Progenitor cell of endocrine pancreas (in vitro differentiated cells): ENCODE results near the gene BSN. TPM values are rescaled to one million over a fixed set of nuclear protein-coding genes. Genes with fewer than 3 reads are reported as not detected.

ENCODE experiments used
- DNase-seq: peaks from one replicate; pipeline ENCODE4 v3.0.0; 2021; ENCODE audit warnings: low spot score; ENCODE audit not compliant: unreplicated experiment
- H3K27ac Mint-ChIP-seq: 2 replicates; pipeline ENCODE4 v1.8.0; 2021; ENCODE audit warnings: mild to moderate bottlenecking, moderate library complexity, mixed read lengths
- H3K27me3 Mint-ChIP-seq: 2 replicates; pipeline ENCODE4 v1.8.0; 2021; ENCODE audit warnings: mixed read lengths
- H3K36me3 Mint-ChIP-seq: 2 replicates; pipeline ENCODE4 v1.8.0; 2022; ENCODE audit warnings: mixed read lengths; ENCODE audit not compliant: insufficient read depth
- H3K4me1 Mint-ChIP-seq: 2 replicates; pipeline ENCODE4 v1.8.0; 2021; ENCODE audit warnings: low read depth, mixed read lengths
- H3K4me3 Mint-ChIP-seq: 2 replicates; pipeline ENCODE4 v1.8.0; 2021; ENCODE audit warnings: low read depth, mild to moderate bottlenecking, moderate library complexity, mixed read lengths
- H3K9me3 Mint-ChIP-seq: 2 replicates; pipeline ENCODE4 v1.8.0; 2021; ENCODE audit warnings: low read depth, mixed read lengths
- CTCF ChIP-seq: fragments of 200-600 bp; sonication (generic); IDR thresholded peaks from one replicate; pipeline ENCODE4 v1.5.0; 2021; ENCODE audit warnings: antibody characterized with exemption, mild to moderate bottlenecking; ENCODE audit not compliant: unreplicated experiment
- total RNA-seq: library from RNA; stranded (reverse); gene quantifications from 2 replicates; pipeline ENCODE4 v1.2.1, GENCODE V29; 2021

BSN gene
- total RNA-seq, 1 donor from 2014 or later = 3.8 TPM

DNA sequence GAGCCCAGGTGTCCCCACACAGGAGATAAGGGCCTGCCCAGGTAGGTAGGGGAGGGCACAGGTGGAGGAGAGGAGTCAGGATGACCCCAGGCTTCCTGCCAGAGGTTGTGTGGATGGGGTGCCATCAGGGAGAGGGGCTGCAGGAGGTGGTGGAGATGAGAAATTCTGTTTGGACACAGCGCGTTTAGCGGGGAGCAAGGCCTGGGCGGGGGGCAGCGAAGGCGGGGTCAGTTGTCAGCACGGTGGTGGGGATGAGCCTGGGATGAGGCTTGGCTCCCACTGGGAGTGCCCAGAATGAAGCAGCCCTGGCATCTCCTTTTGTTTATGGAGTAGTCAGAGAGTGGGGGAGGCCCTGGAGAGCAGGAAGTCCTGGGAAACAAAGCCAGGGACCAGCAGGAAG is 149.7 kb downstream of the BSN start:
- Mint-ChIP-seq H3K9me3 (no peaks in the 10 kb centered on the region), H3K27me3 (no peaks in the 10 kb centered on the region), H3K4me1 (no peaks in the 10 kb centered on the region), H3K36me3 (peaks cover 6% of the 10 kb centered on the region), H3K4me3 (no peak overlapping the region), H3K27ac (no peak overlapping the region)
- DNase-seq = no peak
- TF ChIP-seq CTCF = no peak

DNA sequence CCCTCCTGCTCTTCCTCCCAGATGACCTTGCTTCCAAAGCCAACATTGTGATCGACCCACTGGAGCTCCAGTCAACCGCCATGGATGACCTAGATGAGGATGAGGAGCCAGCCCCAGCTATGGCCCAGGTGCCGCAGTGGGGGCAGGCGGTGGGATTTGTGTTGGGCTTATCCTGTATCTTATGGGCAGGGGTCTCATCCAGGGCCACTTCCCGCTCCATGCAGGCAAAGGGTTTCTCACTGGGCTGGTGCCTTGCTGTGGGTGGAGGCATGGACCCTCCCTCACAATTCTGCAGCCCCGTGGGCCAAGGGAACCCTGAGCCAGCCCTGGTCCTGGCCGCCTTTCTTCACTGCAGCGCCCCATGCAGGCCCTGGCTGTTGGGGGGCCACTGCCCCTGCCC is 150.4 kb downstream of the BSN start:
- Mint-ChIP-seq H3K27me3 (no peaks in the 10 kb centered on the region), H3K27ac (no peak overlapping the region), H3K4me1 (no peaks in the 10 kb centered on the region), H3K36me3 (peaks cover 6% of the 10 kb centered on the region), H3K4me3 (no peak overlapping the region), H3K9me3 (no peaks in the 10 kb centered on the region)
- TF ChIP-seq CTCF = no peak
- DNase-seq = no peak

DNA sequence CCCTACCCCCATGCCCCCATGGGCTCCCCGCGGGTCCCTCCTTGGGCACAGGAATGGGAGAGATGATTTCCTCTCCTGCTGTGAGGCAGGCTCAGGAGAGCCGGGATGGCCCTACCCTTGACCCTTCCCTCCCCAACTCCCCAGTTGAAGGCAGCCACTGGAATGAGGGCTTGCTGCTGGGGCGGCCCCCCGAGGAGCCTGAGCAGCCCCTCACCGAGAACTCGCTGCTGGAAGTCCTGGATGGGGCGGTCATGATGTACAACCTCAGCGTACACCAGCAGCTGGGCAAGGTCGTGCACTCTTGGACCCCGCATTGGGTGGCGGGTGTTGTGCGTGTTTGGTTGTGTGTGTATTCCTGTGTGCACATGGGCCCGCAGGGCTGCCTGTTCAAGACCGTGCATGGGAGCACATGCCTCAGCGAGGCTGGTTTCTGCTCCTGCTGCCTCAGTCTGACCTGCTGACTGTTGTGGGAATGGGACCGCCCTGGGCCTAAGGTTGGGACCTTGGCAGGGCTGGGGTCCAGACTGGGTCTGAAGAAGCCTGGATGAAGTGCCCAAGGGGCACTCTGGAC is 151.2 kb downstream of the BSN start:
- TF ChIP-seq CTCF = no peak
- peaks cover 6% of the 10 kb centered on the region for H3K36me3 Mint-ChIP-seq
- no peak overlapping the region for H3K4me3 Mint-ChIP-seq
- H3K4me1 Mint-ChIP-seq = no peaks in the 10 kb centered on the region
- no peaks in the 10 kb centered on the region for H3K27me3 Mint-ChIP-seq
- no peaks in the 10 kb centered on the region for H3K9me3 Mint-ChIP-seq
- DNase-seq = no peak
- H3K27ac Mint-ChIP-seq = no peak overlapping the region

DNA sequence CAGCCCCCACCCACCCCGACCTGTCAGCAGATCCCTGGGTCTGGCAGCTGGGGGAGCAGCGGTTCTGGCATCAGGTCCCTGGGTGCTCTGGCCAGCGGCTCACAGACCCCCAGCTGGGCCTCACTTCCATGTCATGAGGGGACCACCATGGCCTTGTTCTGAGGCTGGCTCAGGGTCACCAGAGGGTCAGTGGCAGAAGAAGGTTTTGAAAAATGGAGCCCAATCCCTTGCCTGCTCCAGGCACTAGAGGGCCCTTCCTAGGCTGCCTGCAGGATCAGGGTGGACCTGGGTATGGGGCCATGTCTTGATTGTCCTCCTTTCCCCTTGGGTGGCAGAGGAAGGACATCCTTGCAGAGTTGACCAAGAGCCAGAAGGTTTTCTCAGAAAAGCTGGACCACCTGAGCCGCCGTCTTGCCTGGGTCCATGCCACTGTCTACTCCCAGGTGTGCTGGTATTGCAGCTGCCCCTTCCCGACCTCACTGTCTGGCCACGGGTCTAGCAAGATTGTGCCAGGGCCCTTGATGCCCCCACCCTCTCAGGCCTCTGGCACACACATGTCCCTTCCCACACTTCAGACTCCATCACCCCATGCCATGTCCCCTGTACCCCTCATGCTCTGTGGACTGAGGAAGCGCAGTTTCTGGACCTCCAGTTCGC is 152.3 kb downstream of the BSN start:
- Mint-ChIP-seq H3K36me3 (peaks cover 4% of the 10 kb centered on the region), H3K27ac (no peak overlapping the region), H3K9me3 (no peaks in the 10 kb centered on the region), H3K4me3 (no peak overlapping the region), H3K27me3 (no peaks in the 10 kb centered on the region), H3K4me1 (no peaks in the 10 kb centered on the region)
- no peak for DNase-seq
- TF ChIP-seq CTCF = no peak

- no peak for TF ChIP-seq CTCF
- H3K4me1 Mint-ChIP-seq = no peaks in the 10 kb centered on the region
- peaks cover 3% of the 10 kb centered on the region for H3K36me3 Mint-ChIP-seq
- no peaks in the 10 kb centered on the region for H3K27me3 Mint-ChIP-seq
- H3K4me3 Mint-ChIP-seq = no peak overlapping the region
- no peak for DNase-seq
- H3K27ac Mint-ChIP-seq = no peak overlapping the region
- H3K9me3 Mint-ChIP-seq = no peaks in the 10 kb centered on the region
These were observed 152.8 kb downstream of the BSN start for GRCh38 chr3:49707113-49707480.
